Liver (tissue), 9 donors: Measurements from ENCODE around the gene C11orf24. TPM values are rescaled to one million over a fixed set of nuclear protein-coding genes. Genes with fewer than 3 reads are reported as not detected.

ENCODE experiments used
- DNase-seq: peaks from one replicate; pipeline ENCODE4 v3.0.0-alpha.2; 2017; ENCODE audit warnings: low spot score
- H3K27ac ChIP-seq, 2 donors: one replicate each; pipeline ENCODE4 v1.7.0; 2013; ENCODE audit warnings: inconsistent platforms in 2 of 2, low read length in 2 of 2, control low read depth in 1 of 2, low read depth in 1 of 2, mild to moderate bottlenecking in 1 of 2
- H3K27me3 ChIP-seq, 4 donors: one replicate each; pipeline versions ENCODE4 v1.6.1 to v1.7.0; 2013; ENCODE audit warnings: low read length in 3 of 4, inconsistent platforms in 1 of 4, mild to moderate bottlenecking in 1 of 4, moderate library complexity in 1 of 4; ENCODE audit not compliant: control insufficient read depth in 4 of 4, insufficient read depth in 4 of 4
- H3K36me3 ChIP-seq, 4 donors: one replicate each; pipeline versions ENCODE4 v1.6.1 to v1.7.0; 2013; ENCODE audit warnings: low read length in 3 of 4, mild to moderate bottlenecking in 3 of 4, low read depth in 1 of 4, moderate library complexity in 1 of 4; ENCODE audit not compliant: control insufficient read depth in 4 of 4, insufficient read depth in 3 of 4
- H3K4me1 ChIP-seq, 4 donors: one replicate each; pipeline versions ENCODE4 v1.6.1 to v1.7.0; 2013; ENCODE audit warnings: low read length in 3 of 4, mild to moderate bottlenecking in 3 of 4, moderate library complexity in 1 of 4; ENCODE audit not compliant: control insufficient read depth in 4 of 4, insufficient read depth in 4 of 4
- H3K4me3 ChIP-seq, 3 donors: one replicate each; pipeline versions ENCODE4 v1.6.1 to v1.7.0; 2013; ENCODE audit warnings: low read length in 3 of 3, control low read depth in 1 of 3, low read depth in 1 of 3, mild to moderate bottlenecking in 1 of 3
- H3K9ac ChIP-seq, 2 donors: one replicate each; pipeline ENCODE4 v1.7.0; 2013; ENCODE audit warnings: low read length in 2 of 2, mild to moderate bottlenecking in 2 of 2, moderate library complexity in 2 of 2, control low read depth in 1 of 2, low read depth in 1 of 2
- H3K9me3 ChIP-seq, 4 donors: one replicate each; pipeline versions ENCODE4 v1.6.1 to v1.7.0; 2013; ENCODE audit warnings: low read length in 3 of 4; ENCODE audit not compliant: control insufficient read depth in 4 of 4
- CTCF ChIP-seq: fragments of 150-350 bp; IDR thresholded peaks from 2 replicates; pipeline ENCODE4 v1.5.1; 2017; ENCODE audit warnings: improper control_type of control experiment, low read depth, low read length; ENCODE audit not compliant: missing input control
- EGR1 ChIP-seq, 2 donors: IDR thresholded peaks; 2 replicates each; pipeline ENCODE4 v1.6.1; 2016 to 2018; ENCODE audit warnings: antibody characterized with exemption in 2 of 2, low read depth in 2 of 2
- FOXA1 ChIP-seq: IDR thresholded peaks from 2 replicates; pipeline ENCODE4 v1.6.1; 2016; ENCODE audit warnings: antibody characterized with exemption
- FOXA2 ChIP-seq: IDR thresholded peaks from 2 replicates; pipeline ENCODE4 v1.6.1; 2016; ENCODE audit warnings: antibody characterized with exemption
- GABPA ChIP-seq, 2 donors: IDR thresholded peaks in 1 of 2; conservative IDR thresholded peaks in 1 of 2; 2 replicates each; pipeline ENCODE4 v1.6.1; 2016; ENCODE audit warnings: antibody characterized with exemption in 2 of 2, mild to moderate bottlenecking in 1 of 2, moderate library complexity in 1 of 2
- HNF4A ChIP-seq, 2 donors: conservative IDR thresholded peaks; 2 replicates each; pipeline ENCODE4 v1.6.1; 2016; ENCODE audit warnings: antibody characterized with exemption in 2 of 2, mild to moderate bottlenecking in 2 of 2
- HNF4G ChIP-seq: IDR thresholded peaks from 2 replicates; pipeline ENCODE4 v1.6.1; 2016; ENCODE audit warnings: antibody characterized with exemption
- JUND ChIP-seq, 2 donors: IDR thresholded peaks; 2 replicates each; pipeline ENCODE4 v1.6.1; 2016; ENCODE audit warnings: antibody characterized with exemption in 2 of 2
- MAX ChIP-seq: IDR thresholded peaks from 2 replicates; pipeline ENCODE4 v1.6.1; 2016; ENCODE audit warnings: antibody characterized with exemption
- NR2F2 ChIP-seq: IDR thresholded peaks from 2 replicates; pipeline ENCODE4 v1.6.1; 2016; ENCODE audit warnings: antibody characterized with exemption
- RAD21 ChIP-seq, 2 donors: IDR thresholded peaks; 2 replicates each; pipeline ENCODE4 v1.6.1; 2016; ENCODE audit warnings: antibody characterized with exemption in 2 of 2, mild to moderate bottlenecking in 2 of 2
- RXRA ChIP-seq, 2 donors: IDR thresholded peaks; 2 replicates each; pipeline ENCODE4 v1.6.1; 2017 to 2018; ENCODE audit warnings: antibody characterized with exemption in 2 of 2, mild to moderate bottlenecking in 1 of 2
- SP1 ChIP-seq: IDR thresholded peaks from 2 replicates; pipeline ENCODE4 v1.6.1; 2018; ENCODE audit warnings: antibody characterized with exemption, mild to moderate bottlenecking
- TAF1 ChIP-seq: conservative IDR thresholded peaks from 2 replicates; pipeline ENCODE4 v1.6.1; 2016; ENCODE audit warnings: antibody characterized with exemption, mild to moderate bottlenecking
- YY1 ChIP-seq: IDR thresholded peaks from 2 replicates; pipeline ENCODE4 v1.6.1; 2016; ENCODE audit warnings: antibody characterized with exemption, mild to moderate bottlenecking
- ZBTB33 ChIP-seq: IDR thresholded peaks from 2 replicates; pipeline ENCODE4 v1.6.1; 2016; ENCODE audit warnings: antibody characterized with exemption
- WGBS: extraction: QIAGEN DNeasy Blood & Tissue Kit; methylation state at CpG from one replicate; pipeline ENCODE4 v1.1.7; 2013; 5-methylcytosine and 5-hydroxymethylcytosine counted together
- polyA plus RNA-seq, 2 donors: library from polyadenylated mRNA; stranded (reverse) in 1 of 2; unstranded in 1 of 2; fragments of 200-250 nt in 1 of 2; fragments of >200 nt in 1 of 2; fragmentation: Nextera tagmentation in 1 of 2; extraction: Ambion mirVana in 1 of 2; gene quantifications; one replicate each; pipeline versions ENCODE4 v1.2.1 to v1.2.3, GENCODE V29; 2013 to 2015
- total RNA-seq, 2 donors: library from RNA; depleted of rRNA; stranded (reverse); fragments of >200 nt; gene quantifications; one replicate each; pipeline ENCODE4 v1.2.3, GENCODE V29; 2014
- TF ChIP-seq, protein P1 (sequence below): IDR thresholded peaks from 2 replicates; pipeline ENCODE4 v1.6.1; 2016; ENCODE audit warnings: antibody characterized with exemption
- TF ChIP-seq, protein P2 (sequence below): IDR thresholded peaks from 2 replicates; pipeline ENCODE4 v1.6.1; 2016; ENCODE audit warnings: antibody characterized with exemption, mild to moderate bottlenecking
- donor health status: healthy.
- donor health status: healthy.
- donor health status: healthy.
- donor health status: healthy.
- donor health status: healthy.

The C11orf24 gene
- 10 to 100 TPM in 1 of 2 donors, 1 to 10 TPM in 1; 7.8 to 39.8 TPM for total RNA-seq
- polyA plus RNA-seq = 10 to 100 TPM; 24.2 to 50.3 TPM

GRCh38 chr11:68271781-68272608 lies at the start of gene C11orf24:
Gene C11orf24, minus strand, starts transcription at chr11:68271973. Its CDS starts 8,206 bp downstream, at chr11:68263767.
- TF ChIP-seq MAX (no peak), FOXA2 (no peak), FOXA1 (no peak), RXRA (IDR thresholded peaks at IDR 0.05) (peak; percentile 47 to 62), NR2F2 (no peak), YY1 (peak; percentile 46), ZBTB33 (no peak), JUND (IDR thresholded peaks at IDR 0.05) (no peak), SP1 (peak; percentile 50), HNF4A (conservative IDR thresholded peaks at IDR 0.05) (no peak), TAF1 (peak; percentile 68), HNF4G (no peak), CTCF (peak; percentile 3), GABPA (IDR thresholded peaks at IDR 0.05 in 1 of 2, conservative IDR thresholded peaks at IDR 0.05 in 1 of 2) (peak; percentile 61 to 88), EGR1 (IDR thresholded peaks at IDR 0.05; ENCODE audit: low read depth in 2 of 2) (no peak), RAD21 (IDR thresholded peaks at IDR 0.05) (peak in 1 of 2 donors; percentile 12)
- TF ChIP-seq, protein P1, sequence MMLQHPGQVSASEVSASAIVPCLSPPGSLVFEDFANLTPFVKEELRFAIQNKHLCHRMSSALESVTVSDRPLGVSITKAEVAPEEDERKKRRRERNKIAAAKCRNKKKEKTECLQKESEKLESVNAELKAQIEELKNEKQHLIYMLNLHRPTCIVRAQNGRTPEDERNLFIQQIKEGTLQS = no peak
- TF ChIP-seq, protein P2, sequence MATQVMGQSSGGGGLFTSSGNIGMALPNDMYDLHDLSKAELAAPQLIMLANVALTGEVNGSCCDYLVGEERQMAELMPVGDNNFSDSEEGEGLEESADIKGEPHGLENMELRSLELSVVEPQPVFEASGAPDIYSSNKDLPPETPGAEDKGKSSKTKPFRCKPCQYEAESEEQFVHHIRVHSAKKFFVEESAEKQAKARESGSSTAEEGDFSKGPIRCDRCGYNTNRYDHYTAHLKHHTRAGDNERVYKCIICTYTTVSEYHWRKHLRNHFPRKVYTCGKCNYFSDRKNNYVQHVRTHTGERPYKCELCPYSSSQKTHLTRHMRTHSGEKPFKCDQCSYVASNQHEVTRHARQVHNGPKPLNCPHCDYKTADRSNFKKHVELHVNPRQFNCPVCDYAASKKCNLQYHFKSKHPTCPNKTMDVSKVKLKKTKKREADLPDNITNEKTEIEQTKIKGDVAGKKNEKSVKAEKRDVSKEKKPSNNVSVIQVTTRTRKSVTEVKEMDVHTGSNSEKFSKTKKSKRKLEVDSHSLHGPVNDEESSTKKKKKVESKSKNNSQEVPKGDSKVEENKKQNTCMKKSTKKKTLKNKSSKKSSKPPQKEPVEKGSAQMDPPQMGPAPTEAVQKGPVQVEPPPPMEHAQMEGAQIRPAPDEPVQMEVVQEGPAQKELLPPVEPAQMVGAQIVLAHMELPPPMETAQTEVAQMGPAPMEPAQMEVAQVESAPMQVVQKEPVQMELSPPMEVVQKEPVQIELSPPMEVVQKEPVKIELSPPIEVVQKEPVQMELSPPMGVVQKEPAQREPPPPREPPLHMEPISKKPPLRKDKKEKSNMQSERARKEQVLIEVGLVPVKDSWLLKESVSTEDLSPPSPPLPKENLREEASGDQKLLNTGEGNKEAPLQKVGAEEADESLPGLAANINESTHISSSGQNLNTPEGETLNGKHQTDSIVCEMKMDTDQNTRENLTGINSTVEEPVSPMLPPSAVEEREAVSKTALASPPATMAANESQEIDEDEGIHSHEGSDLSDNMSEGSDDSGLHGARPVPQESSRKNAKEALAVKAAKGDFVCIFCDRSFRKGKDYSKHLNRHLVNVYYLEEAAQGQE = peak; percentile 89

More at GRCh38 chr11:68271781-68272608, at the start of gene C11orf24:
- DNase-seq = peak; percentile 94
- Histone ChIP-seq H3K27ac (peak within 1 kb of the TSS; percentile 99), H3K4me1 (peaks cover 12 to 63% (median 34%) of the 10 kb centered on the region in 4 donors), H3K9ac (peak within 1 kb of the TSS; percentile 97 to 99), H3K9me3 (no peaks in the 10 kb centered on the region), H3K4me3 (peak within 1 kb of the TSS; percentile 81 to 96 (median 89)), H3K27me3 (no peaks in the 10 kb centered on the region), H3K36me3 (peaks cover under 1 to 12% (median 8%) of the 10 kb centered on the region in 4 donors)
- under 1% methylated on average over 71 of the region's 71 CpGs for WGBS
